Keratinocyte (primary cell): ENCODE measurements around the gene IL4R. TPM values are rescaled to one million over a fixed set of nuclear protein-coding genes. Genes with fewer than 3 reads are reported as not detected.

Experiments
- DNase-seq: peaks from one replicate; pipeline ENCODE4 v3.0.0-alpha.2; 2011; ENCODE audit warnings: low read depth, missing footprints, low spot score
- FAIRE-seq: peaks from 2 replicates; lab custom pipeline; 2011; peaks lifted over from hg19 to GRCh38; lab: Jason Lieb, UNC
- H2AFZ ChIP-seq: 2 replicates; pipeline ENCODE4 v1.6.0; 2012; ENCODE audit warnings: low read length, control low read depth, inconsistent platforms; ENCODE audit not compliant: control insufficient read depth
- H3K27ac ChIP-seq: 2 replicates; pipeline ENCODE4 v1.5.1; 2011; ENCODE audit warnings: low read length; ENCODE audit not compliant: control insufficient read depth, insufficient read depth
- H3K27me3 ChIP-seq: 3 replicates; pipeline ENCODE4 v1.6.0; 2011; ENCODE audit warnings: low read length; ENCODE audit not compliant: control insufficient read depth, insufficient read depth; ENCODE audit errors: extremely low read depth
- H3K36me3 ChIP-seq, 2 experiments: 2 replicates in 1 of 2; 3 replicates in 1 of 2; pipeline ENCODE4 v1.5.1; 2011; ENCODE audit warnings: low read length in 2 of 2, mild to moderate bottlenecking in 1 of 2; ENCODE audit not compliant: control insufficient read depth in 2 of 2, insufficient read depth in 2 of 2; ENCODE audit errors: extremely low read depth in 1 of 2
- H3K4me1 ChIP-seq: 3 replicates; pipeline ENCODE4 v1.5.1; 2011; ENCODE audit warnings: low read length; ENCODE audit not compliant: control insufficient read depth, insufficient read depth; ENCODE audit errors: extremely low read depth
- H3K4me2 ChIP-seq: 3 replicates; pipeline ENCODE4 v1.6.0; 2011; ENCODE audit warnings: low read depth, low read length; ENCODE audit not compliant: control insufficient read depth, insufficient read depth; ENCODE audit errors: extremely low read depth
- H3K4me3 ChIP-seq, 3 experiments: fragments of 200-600 bp in 1 of 3; sonication (generic) in 1 of 3; 2 replicates in 2 of 3; 3 replicates in 1 of 3; pipeline ENCODE4 v1.5.1; 2011 to 2016; ENCODE audit warnings: low read length in 3 of 3, mild to moderate bottlenecking in 3 of 3, control low read depth in 2 of 3, inconsistent platforms in 1 of 3, low read depth in 1 of 3, mixed read lengths in 1 of 3, mixed run types in 1 of 3, moderate library complexity in 1 of 3; ENCODE audit not compliant: control insufficient read depth in 2 of 3, insufficient read depth in 2 of 3; ENCODE audit errors: extremely low read depth in 1 of 3
- H3K79me2 ChIP-seq: 2 replicates; pipeline ENCODE4 v1.6.0; 2012; ENCODE audit warnings: low read length; ENCODE audit not compliant: control insufficient read depth, insufficient read depth
- H3K9ac ChIP-seq: 3 replicates; pipeline ENCODE4 v1.6.0; 2011; ENCODE audit warnings: low read length; ENCODE audit not compliant: control insufficient read depth, insufficient read depth; ENCODE audit errors: extremely low read depth
- H3K9me1 ChIP-seq: 3 replicates; pipeline ENCODE4 v1.6.0; 2011; ENCODE audit warnings: low read length; ENCODE audit not compliant: control insufficient read depth, insufficient read depth; ENCODE audit errors: extremely low read depth
- H3K9me3 ChIP-seq: 2 replicates; pipeline ENCODE4 v1.5.1; 2012; ENCODE audit warnings: low read depth, low read length; ENCODE audit not compliant: control insufficient read depth
- H4K20me1 ChIP-seq: 3 replicates; pipeline ENCODE4 v1.6.0; 2011; ENCODE audit warnings: low read length; ENCODE audit not compliant: control insufficient read depth, insufficient read depth; ENCODE audit errors: extremely low read depth
- CTCF ChIP-seq, 3 experiments: IDR thresholded peaks in 1 of 3; conservative IDR thresholded peaks in 1 of 3; optimal IDR thresholded peaks in 1 of 3; 2 replicates in 2 of 3; 3 replicates in 1 of 3; pipeline versions ENCODE3 to v1.5.1; 2011; ENCODE audit warnings: low read length in 3 of 3, mild to moderate bottlenecking in 3 of 3, moderate library complexity in 2 of 3, control low read depth in 1 of 3, inconsistent platforms in 1 of 3; ENCODE audit not compliant: insufficient read depth in 2 of 3; ENCODE audit errors: extremely low read depth in 1 of 3
- EZH2 ChIP-seq: IDR thresholded peaks from one replicate; pipeline ENCODE4 v1.6.1; 2012; ENCODE audit warnings: inconsistent platforms, mild to moderate bottlenecking, low read length, moderate library complexity
- dilution Hi-C: fragments of 300-500 bp; cut with MboI; formaldehyde crosslinking; loops from one replicate; pipeline ENCODE4 v1.7.0; 2020; ENCODE audit warnings: low sequenced_read_pairs; ENCODE audit not compliant: extremely low pct_ligation_motif_present
- polyA plus RNA-seq, 5 experiments: library from polyadenylated mRNA; depleted of rRNA in 3 of 5; stranded (reverse) in 3 of 5; stranded (forward) in 1 of 5; unstranded in 1 of 5; fragments of >200 nt; gene quantifications; 1 replicate in 1 of 5; 2 replicates in 3 of 5; 3 replicates in 1 of 5; pipeline versions ENCODE4 v1.2.1 to v1.2.3, GENCODE V29; 2011 to 2012; ENCODE audit warnings: missing spikeins in 2 of 5, low read depth in 1 of 5, low replicate concordance in 1 of 5

Gene IL4R
- polyA plus RNA-seq, 1 donor (not counting 4 experiments of a cell fraction or from before 2014, with no cell fraction given) = 60.5 TPM

DNA sequence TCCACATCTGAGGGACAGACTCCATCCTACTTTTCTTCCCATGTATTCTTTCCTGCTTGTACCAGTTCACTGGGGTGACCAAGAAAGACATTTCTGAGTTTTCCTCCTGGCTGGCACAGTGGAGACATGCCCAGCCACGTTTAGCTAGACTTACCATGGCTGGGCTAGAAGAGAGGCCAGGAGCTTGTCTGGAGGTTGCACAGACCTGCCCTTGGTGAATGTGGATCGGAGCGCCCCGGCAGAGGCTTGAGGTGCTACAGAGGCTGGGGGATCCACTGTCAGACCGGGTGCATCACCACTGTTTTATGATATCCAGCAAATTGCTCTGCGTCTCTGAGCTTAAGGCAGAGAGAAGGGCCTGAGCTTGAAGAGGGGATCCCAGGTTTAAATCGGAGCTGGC lies 3.5 kb downstream of the IL4R start:
- H3K79me2 ChIP-seq = peaks cover 51% of the 10 kb centered on the region
- H3K9me3 ChIP-seq = no peaks in the 10 kb centered on the region
- peaks cover 0 to 8% of the 10 kb centered on the region in 2 experiments for H3K36me3 ChIP-seq
- no peak overlapping the region for H2AFZ ChIP-seq
- FAIRE-seq = peak; percentile 81
- no peaks in the 10 kb centered on the region for H4K20me1 ChIP-seq
- H3K4me1 ChIP-seq = peaks cover 70% of the 10 kb centered on the region
- dilution Hi-C loops = no loop called here
- peak overlapping the region; percentile 36 for H3K9ac ChIP-seq
- no peak for TF ChIP-seq EZH2
- no peak for TF ChIP-seq CTCF (optimal IDR thresholded peaks at IDR 0.05 in 1 of 3, IDR thresholded peaks at IDR 0.05 in 1 of 3, conservative IDR thresholded peaks at IDR 0.05 in 1 of 3; ENCODE audit: extremely low read depth in 1 of 3, insufficient read depth in 2 of 3, low read length in 3 of 3)
- H3K9me1 ChIP-seq = peaks cover 3% of the 10 kb centered on the region
- peak overlapping the region in 2 of 3 experiments; percentile 49 to 59 for H3K4me3 ChIP-seq
- H3K4me2 ChIP-seq = peak overlapping the region; percentile 96
- peak overlapping the region; percentile 90 for H3K27ac ChIP-seq
- H3K27me3 ChIP-seq = no peaks in the 10 kb centered on the region
- peak; percentile 54 for DNase-seq

GRCh38 chr16:27317738-27318391 lies 4.1 kb downstream of the IL4R start:
- Histone ChIP-seq H3K79me2 (peaks cover 57% of the 10 kb centered on the region), H3K4me1 (peaks cover 76% of the 10 kb centered on the region), H3K9ac (peak overlapping the region; percentile 69), H3K9me3 (no peaks in the 10 kb centered on the region), H3K36me3 (peaks cover 0 to 13% of the 10 kb centered on the region in 2 experiments), H3K9me1 (peaks cover 3% of the 10 kb centered on the region), H3K27me3 (no peaks in the 10 kb centered on the region), H4K20me1 (no peaks in the 10 kb centered on the region), H3K4me3 (peak overlapping the region in 2 of 3 experiments; percentile 49 to 59), H3K4me2 (peak overlapping the region; percentile 96), H2AFZ (no peak overlapping the region), H3K27ac (peak overlapping the region; percentile 90)
- TF ChIP-seq EZH2 (no peak), CTCF (optimal IDR thresholded peaks at IDR 0.05 in 1 of 3, IDR thresholded peaks at IDR 0.05 in 1 of 3, conservative IDR thresholded peaks at IDR 0.05 in 1 of 3; ENCODE audit: extremely low read depth in 1 of 3, insufficient read depth in 2 of 3, low read length in 3 of 3) (no peak)
- FAIRE-seq (peak; percentile 17), DNase-seq (no peak)
- dilution Hi-C loops = no loop called here
